ENCODE results near the gene PITRM1. TPM values are rescaled to one million over a fixed set of nuclear protein-coding genes. Genes with fewer than 3 reads are reported as not detected.

Gene PITRM1, protein sequence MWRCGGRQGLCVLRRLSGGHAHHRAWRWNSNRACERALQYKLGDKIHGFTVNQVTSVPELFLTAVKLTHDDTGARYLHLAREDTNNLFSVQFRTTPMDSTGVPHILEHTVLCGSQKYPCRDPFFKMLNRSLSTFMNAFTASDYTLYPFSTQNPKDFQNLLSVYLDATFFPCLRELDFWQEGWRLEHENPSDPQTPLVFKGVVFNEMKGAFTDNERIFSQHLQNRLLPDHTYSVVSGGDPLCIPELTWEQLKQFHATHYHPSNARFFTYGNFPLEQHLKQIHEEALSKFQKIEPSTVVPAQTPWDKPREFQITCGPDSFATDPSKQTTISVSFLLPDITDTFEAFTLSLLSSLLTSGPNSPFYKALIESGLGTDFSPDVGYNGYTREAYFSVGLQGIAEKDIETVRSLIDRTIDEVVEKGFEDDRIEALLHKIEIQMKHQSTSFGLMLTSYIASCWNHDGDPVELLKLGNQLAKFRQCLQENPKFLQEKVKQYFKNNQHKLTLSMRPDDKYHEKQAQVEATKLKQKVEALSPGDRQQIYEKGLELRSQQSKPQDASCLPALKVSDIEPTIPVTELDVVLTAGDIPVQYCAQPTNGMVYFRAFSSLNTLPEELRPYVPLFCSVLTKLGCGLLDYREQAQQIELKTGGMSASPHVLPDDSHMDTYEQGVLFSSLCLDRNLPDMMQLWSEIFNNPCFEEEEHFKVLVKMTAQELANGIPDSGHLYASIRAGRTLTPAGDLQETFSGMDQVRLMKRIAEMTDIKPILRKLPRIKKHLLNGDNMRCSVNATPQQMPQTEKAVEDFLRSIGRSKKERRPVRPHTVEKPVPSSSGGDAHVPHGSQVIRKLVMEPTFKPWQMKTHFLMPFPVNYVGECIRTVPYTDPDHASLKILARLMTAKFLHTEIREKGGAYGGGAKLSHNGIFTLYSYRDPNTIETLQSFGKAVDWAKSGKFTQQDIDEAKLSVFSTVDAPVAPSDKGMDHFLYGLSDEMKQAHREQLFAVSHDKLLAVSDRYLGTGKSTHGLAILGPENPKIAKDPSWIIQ
- 45.9 and 62.3 TPM in 2 replicates for polyA plus RNA-seq (2011; rRNA removed)
- polyA plus RNA-seq (2012; cell fraction: cytosol; rRNA removed): 59.8 and 62.4 TPM in 2 replicates
- polyA plus RNA-seq (2012; cell fraction: nucleus; rRNA removed): 123 and 130 TPM in 2 replicates
- 64.0 to 72.0 TPM (median 64.5 TPM) in 3 replicates for polyA plus RNA-seq (2017; fragmentation: RNase III; extraction: RNeasy Plus Mini Kit Qiagen cat#74134 plus additional on column Dnase treatment)
- 62.6 and 68.0 TPM in 2 replicates for polyA minus RNA-seq (2011; rRNA and poly(A)+ RNA removed)

- WGBS (ENCODE audit: missing lambda C conversion rate): under 1% methylated on average over 19 of the region's 73 CpGs
- peak; percentile 94 to 98 for ATAC-seq
- H3K27ac ChIP-seq: peak within 1 kb of the TSS; percentile 78 to 93
- peaks cover 10% of the 10 kb centered on the region; the same call in 1 of the 3 replicates for H3K4me1 ChIP-seq
- CTCF ChIA-PET: interaction anchor here (0.9 to 1.2 kb wide), 3 partner anchors 25 to 68 kb away, joined by 3 read pairs; no protein-coding TSS in a partner anchor
- POLR2A ChIA-PET: interaction anchor here (0.6 to 1.9 kb wide), 18 partner anchors 15 to 1498 kb away, joined by 3 to 10 read pairs (median 4); partner anchors contain the start of genes KLF6 and PFKP
- FAIRE-seq: peak; percentile 43
- peak within 1 kb of the TSS; percentile 82 for H3K4me3 ChIP-seq
- DNase-seq (ENCODE audit: low read depth in 1 of 2, low spot score in 1 of 2): peak; percentile 97 to 99
- H3K9me3 ChIP-seq: no peaks in the 10 kb centered on the region
- peak within 1 kb of the TSS; percentile 68 for H3K4me2 ChIP-seq
- TF ChIP-seq HMGXB4 (CRISPR knock-in tag; IDR thresholded peaks at IDR 0.05; ENCODE audit: borderline replicate concordance) (no peak), BHLHE40 (IDR thresholded peaks at IDR 0.05; ENCODE audit: low read depth, low read length) (no peak), RAD21 (conservative IDR thresholded peaks at IDR 0.05 in 1 of 2, IDR thresholded peaks at IDR 0.05 in 1 of 2) (0 out of 5 replicates have a peak, but pooled peaks of 1 of the 2 experiments have one; percentile 11), KDM5A (IDR thresholded peaks at IDR 0.05) (no peak), CTCF (IDR thresholded peaks at IDR 0.05) (no peak), PBX3 (IDR thresholded peaks at IDR 0.05) (0 out of 2 replicates have a peak, but pooled peaks have one; percentile 37), SREBF2 (IDR thresholded peaks at IDR 0.05) (no peak), ZSCAN20 (CRISPR knock-in tag; IDR thresholded peaks at IDR 0.05) (no peak), POLR2AphosphoS2 (conservative IDR thresholded peaks at IDR 0.05; ENCODE audit: low read length) (no peak), HOXB13 (CRISPR knock-in tag; IDR thresholded peaks at IDR 0.05; ENCODE audit: low read depth) (no peak), NPAS2 (CRISPR knock-in tag; IDR thresholded peaks at IDR 0.05; ENCODE audit: borderline replicate concordance) (no peak), ZC3H11A (IDR thresholded peaks at IDR 0.05) (no peak), USF2 (IDR thresholded peaks at IDR 0.05) (no peak), FOSL2 (IDR thresholded peaks at IDR 0.05) (no peak), FOSL2 (CRISPR knock-in tag; IDR thresholded peaks at IDR 0.05) (peak; percentile 19; the same call in 1 of the 2 replicates), HOXB5 (CRISPR knock-in tag; IDR thresholded peaks at IDR 0.05) (no peak), ESRRA (IDR thresholded peaks at IDR 0.05; ENCODE audit: borderline replicate concordance, low read length) (no peak), HOXA7 (CRISPR knock-in tag; IDR thresholded peaks at IDR 0.05) (no peak), CBX8 (IDR thresholded peaks at IDR 0.05) (no peak), RNF2 (IDR thresholded peaks at IDR 0.05; ENCODE audit: borderline replicate concordance, low read depth) (no peak), MAFK (IDR thresholded peaks at IDR 0.05; ENCODE audit: partially characterized antibody) (no peak), FOSB (CRISPR knock-in tag; IDR thresholded peaks at IDR 0.05) (no peak), HEYL (CRISPR knock-in tag; IDR thresholded peaks at IDR 0.05) (no peak)
- TF ChIP-seq, protein P1, sequence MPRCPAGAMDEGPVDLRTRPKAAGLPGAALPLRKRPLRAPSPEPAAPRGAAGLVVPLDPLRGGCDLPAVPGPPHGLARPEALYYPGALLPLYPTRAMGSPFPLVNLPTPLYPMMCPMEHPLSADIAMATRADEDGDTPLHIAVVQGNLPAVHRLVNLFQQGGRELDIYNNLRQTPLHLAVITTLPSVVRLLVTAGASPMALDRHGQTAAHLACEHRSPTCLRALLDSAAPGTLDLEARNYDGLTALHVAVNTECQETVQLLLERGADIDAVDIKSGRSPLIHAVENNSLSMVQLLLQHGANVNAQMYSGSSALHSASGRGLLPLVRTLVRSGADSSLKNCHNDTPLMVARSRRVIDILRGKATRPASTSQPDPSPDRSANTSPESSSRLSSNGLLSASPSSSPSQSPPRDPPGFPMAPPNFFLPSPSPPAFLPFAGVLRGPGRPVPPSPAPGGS (IDR thresholded peaks at IDR 0.05): peak; percentile 83
- TF ChIP-seq, protein P2, sequence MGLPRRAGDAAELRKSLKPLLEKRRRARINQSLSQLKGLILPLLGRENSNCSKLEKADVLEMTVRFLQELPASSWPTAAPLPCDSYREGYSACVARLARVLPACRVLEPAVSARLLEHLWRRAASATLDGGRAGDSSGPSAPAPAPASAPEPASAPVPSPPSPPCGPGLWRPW (IDR thresholded peaks at IDR 0.05): no peak
- TF ChIP-seq, protein P3, sequence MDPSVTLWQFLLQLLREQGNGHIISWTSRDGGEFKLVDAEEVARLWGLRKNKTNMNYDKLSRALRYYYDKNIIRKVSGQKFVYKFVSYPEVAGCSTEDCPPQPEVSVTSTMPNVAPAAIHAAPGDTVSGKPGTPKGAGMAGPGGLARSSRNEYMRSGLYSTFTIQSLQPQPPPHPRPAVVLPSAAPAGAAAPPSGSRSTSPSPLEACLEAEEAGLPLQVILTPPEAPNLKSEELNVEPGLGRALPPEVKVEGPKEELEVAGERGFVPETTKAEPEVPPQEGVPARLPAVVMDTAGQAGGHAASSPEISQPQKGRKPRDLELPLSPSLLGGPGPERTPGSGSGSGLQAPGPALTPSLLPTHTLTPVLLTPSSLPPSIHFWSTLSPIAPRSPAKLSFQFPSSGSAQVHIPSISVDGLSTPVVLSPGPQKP (IDR thresholded peaks at IDR 0.05; ENCODE audit: low read depth, low read length): no peak
Observed at GRCh38 chr10:3172446-3173170, at the start of gene PITRM1. TSS of gene PITRM1 (minus strand) at chr10:3172782. CDS start at chr10:3172772, 10 bp downstream.
